ENCODE results near the gene MAGEA10.
"Not testable (repeated sequence)": the region's sequence is repeated elsewhere in the genome, so short reads cannot be mapped to it uniquely, and the experiment has no call there.

Gene MAGEA10

DNA sequence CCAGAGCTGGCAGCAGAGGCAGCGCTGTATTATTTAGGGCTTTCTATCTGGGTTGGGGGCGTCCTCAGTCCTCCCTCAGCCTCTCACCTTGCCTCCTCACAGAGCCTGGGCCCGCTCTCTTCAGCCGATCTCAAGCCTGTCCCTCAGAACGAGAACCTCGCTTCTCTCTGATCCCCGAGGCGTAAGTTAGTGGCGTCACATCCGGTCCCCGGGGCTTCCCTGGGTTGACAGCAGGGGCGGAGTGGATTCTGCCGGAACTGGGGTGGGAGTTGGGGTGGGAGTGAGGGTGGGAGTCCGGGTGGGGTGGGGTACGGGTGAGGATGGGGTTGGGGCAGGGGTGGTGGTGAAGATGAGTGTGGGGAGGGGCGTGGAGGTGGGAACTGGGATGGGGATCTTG is at the start of gene MAGEA10:
Gene MAGEA10 (minus strand): TSS at position 190 of the 397 bp plus-strand sequence. CDS start 2,957 bp downstream, outside the sequence.
- no peak for DNase-seq

DNA sequence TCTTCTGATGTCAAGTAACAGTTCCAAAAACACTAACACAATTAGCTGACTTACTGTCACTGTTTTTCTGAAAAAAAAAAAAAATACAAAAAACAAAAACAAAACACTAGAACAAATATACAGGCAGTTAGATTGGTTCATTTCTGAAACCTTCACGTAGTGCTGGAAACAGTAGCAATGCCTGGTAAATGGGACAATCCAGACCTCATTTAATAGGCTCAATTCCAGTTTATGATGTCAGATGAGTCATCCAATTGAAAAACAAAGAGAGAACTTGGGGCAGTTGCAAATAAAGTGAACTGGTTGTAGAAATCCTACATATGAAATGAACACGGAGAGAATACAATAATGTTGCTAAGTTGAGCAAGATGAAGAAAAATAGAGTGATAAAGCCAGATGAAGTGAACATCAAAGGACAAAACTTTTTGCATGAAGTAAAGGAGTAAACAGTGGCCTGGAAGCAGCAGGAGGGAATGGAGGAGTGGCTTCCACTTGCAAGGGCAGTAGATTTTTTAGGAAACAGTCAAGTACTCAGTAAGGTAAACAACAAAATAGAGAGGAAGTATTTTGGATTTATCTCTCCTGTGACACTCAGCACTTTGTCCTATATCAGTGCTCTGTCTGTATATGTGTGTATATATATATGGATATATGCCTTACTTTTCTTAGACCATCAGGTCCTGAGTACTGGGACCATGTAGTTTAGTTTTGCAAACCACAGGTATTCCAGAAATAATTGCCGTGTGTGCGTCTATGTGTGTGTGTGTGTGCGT is 39.3 kb upstream of the MAGEA10 start:
- no peak for DNase-seq

DNA sequence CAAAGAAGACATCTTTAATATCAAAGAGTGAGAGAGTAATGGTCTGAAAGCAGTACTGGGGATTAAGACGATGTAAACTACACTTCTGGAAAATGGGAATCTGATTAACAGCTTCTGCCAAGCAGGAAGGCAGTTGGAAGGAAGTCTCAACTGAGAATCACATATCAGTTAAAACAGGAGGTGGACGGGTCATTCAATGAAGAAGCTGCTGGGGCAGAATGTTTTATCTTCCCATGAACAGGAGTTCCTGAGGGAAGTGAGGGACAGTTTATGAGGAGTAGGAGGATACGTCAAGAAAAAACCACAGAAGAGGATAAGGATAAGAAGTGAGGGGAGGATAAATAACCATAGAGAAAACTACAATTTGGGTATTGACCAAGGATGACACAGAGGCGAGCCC is 38.7 kb upstream of the MAGEA10 start:
- no peak for DNase-seq

DNA sequence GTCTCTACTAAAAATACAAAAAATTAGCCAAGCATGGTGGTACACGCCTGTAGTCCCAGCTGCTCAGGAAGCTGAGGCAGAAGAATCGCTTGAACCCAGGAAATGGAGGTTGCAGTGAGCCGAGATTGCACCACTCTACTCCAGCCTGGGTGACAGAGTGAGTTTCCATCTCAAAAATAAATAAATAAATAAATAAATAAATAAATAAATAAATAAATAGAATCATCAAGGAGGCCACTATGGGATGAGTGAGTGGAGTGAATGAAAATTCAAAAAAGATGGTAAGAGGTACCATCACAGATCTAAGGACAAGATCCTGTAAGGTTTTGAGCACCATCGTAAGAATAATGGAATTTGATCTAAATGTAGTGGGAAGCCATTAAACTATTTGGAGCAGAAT is 37.5 kb upstream of the MAGEA10 start:
- DNase-seq, result not testable (repeated sequence)

DNA sequence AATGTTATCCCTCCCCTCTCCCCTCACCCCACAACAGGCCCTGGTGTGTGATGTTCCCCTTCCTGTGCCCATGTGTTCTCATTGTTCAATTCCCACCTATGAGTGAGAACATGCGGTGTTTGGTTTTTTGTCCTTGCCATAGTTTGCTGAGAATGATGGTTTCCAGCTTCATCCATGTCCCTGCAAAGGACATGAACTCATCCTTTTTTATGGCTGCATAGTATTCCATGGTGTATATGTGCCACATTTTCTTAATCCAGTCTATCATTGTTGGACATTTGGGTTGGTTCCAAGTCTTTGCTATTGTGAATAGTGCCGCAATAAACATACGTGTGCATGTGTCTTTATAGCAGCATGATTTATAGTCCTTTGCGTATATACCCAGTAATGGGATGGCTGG is 35.5 kb upstream of the MAGEA10 start:
- not testable (repeated sequence) for DNase-seq

DNA sequence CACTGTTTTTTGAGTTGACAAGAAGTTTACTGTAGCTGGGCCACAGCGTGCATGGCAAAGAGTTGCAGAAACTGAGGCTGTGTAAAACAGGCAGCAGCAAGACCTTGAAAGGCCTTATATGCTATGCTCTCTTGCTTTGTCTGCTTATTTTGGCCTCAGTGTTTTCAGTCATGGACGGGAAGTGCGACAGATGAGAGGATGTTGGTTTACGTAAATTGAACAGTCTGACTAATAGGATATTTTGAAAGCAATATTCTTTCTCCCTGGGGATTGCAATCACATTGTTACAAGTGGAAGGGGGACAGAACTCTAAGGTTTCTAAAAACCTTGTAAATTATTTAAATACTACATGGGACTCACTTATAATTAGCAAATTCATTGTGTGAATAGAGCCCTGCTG is 32.2 kb upstream of the MAGEA10 start:
- DNase-seq, result no peak

DNA sequence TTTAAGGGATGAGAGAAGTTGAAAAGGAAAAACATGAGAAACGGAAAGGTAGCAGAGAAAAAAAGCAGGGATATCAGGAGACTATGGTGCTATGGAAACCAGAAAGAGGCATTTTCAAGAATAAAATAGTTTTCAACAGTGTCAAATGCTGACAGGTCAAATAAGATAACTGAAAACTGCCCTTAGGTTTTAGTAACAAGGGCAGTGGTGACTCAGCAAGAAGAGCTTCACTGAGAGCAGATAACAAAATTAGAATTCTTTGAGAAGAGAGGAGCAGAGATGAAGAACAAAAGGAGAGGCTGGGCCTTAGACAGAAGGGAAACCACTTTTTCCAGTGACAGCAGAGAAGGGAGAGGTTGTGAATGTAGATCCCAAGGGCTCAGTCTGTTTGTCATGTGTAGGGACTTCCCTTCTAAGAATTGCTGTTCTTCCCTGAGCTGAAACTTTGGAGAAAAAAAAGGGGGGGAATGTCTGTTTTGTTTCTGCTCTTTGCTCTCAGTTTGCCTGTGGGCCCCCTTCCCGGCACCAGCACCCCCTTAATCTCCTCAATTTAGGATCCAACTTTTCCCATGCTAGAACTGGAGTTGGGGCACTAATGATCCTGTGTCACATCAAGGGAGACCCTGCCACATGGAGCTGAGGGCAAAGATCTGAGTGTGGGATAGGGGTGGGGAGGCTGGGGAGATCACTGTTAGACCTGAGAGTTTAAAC is 26.8 kb upstream of the MAGEA10 start:
- no peak for DNase-seq

DNA sequence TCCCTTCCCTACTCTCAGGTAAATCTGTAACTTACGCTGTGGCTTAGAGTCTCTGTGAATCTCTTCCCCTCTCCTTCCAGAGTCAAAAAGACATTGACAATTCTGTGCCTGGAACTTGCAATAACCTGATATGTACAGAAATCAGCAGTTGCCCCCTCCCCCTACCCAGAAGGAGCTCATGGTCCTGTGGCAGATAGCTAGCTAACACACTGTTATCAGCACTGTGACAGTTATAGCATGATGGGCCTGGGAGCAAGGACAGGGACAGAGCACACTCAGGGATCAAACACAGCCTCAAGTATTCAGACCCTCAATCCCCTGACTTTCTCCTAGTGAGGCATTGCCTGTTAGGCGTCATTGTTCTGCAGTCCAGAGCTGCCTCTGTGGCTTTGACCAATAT is 18.7 kb upstream of the MAGEA10 start:
- no peak for DNase-seq

DNA sequence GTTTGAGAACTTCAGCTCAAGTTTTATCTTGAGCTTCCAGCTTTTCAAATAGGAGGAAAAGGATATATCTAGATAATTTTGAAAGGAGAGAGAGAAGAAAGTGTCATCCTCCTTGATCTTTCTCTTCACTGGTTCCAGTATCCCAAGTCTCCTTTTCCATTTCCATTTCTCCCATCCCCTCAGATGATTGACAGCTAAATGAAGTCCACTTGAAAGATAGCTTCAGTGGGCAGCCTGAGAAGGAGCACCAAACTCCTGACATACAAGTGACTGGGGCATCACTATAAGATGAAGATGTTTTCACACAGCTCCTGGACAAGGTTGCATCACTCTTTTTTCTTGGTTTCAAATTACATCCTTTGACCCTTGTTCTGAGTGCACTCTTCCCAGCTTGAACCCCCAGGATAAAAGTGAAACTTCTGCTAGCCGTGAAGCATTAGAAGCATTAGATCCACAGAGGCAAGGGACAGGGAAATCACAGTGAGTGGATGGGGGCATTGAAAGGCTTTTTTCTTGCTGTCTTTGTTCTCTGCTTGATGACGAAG is 17.5 kb upstream of the MAGEA10 start:
- no peak for DNase-seq

DNA sequence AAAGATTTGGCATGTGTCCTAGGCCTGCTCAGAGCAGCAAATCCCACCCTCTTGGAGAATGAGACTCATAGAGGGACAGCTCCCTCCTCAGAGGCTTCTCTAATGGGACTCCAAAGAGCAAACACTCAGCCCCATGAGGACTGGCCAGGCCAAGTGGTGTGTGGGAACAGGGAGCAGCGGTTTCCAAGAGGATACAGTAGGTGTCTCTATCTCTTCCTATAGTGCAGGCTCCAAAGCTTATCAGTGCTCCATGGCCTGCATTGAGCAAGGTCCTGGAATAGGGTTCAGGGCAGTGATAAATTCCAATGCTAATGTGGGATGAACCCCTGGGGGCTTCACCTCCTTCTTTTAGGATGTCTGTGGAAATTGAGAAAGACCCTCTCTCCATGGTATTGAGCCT is 15.7 kb upstream of the MAGEA10 start:
- no peak for DNase-seq

DNA sequence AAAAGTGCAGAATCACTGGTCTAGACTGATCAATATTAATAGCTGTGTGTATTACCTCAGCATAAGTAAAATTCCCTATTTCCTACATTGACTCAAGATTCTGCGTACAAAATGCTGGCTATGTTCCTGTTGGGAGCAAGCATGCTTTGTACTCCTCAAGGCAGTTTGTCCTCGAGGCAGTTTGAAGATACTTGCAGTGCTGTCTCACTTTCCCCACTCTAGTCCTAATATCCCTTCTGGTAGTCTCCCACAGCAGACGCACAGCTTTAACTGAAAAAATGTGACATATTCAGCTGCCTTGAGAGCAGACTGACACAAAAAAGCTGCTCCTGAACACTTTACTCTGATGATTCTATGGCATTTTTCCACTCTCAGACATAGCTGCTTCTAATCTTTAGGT is 12.9 kb upstream of the MAGEA10 start:
- DNase-seq, result no peak

DNA sequence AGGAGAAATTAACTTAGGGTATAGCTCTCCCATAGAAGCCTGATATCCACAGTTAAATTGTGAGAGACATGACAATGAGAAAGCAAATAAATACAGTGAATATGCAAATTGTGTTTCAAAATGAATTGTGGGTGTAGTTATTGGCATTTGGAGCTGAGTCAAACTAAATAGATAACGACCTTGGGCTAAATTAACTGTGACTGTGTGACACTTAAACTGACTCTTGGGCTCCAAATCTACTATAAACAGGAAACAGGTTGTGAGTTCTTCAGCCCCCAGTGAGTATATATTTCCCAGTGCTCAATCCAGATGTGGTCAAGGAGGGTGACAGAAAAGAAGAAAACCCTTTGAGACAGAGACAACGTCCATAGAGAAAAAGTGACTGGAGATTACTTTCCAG is 11.3 kb upstream of the MAGEA10 start:
- no peak for DNase-seq

DNA sequence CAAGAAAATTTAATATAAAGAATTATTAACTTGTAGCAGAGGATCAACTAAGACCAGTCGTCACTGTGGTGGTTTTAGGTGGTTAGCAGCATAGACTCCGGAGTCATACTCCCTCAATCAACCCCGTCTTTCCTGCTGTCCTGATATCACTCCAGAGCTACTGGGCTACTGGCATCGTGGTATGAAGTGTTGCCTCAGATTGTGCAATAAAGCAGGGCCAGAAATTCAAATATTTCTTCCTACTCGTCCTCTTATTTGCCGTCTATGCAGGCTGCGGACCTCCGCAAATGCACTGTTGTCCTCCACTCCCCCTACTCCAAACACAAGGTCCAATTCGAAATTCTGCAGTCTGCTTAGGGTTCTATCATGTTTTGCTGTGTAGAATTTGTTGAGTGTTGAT is 1.2 kb upstream of the MAGEA10 start:
- DNase-seq, result no peak

DNA sequence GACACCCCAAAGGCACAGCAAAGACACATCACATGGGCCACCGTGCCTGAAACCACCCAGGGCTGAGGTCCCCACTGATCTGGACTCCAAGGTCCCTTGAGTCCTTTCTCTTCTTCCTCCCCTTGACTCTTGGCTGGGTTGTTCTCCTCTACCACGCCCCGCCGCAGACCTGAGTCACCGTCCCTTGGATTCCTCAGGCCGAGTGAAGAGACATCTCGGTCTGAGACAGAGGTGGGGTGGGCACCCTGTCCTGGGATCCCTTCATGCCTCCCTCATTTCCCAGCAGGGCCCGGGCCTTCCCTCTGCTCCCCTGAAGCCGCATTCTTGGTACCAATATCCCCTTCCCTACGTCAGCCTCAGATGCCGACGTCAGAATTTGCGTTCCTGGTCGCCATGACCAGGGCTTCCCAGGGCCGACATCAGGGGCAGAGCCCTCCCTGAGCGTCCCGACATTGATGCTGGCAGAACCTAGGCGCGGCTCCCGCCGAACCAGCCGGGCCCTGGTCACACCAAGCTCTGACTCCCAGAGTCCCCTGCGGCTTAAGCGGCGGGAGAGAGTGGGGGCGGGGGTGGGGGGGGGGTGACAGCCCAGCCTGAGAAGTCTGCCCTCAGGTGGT is 498 bp downstream of the MAGEA10 start:
- DNase-seq, result no peak

DNA sequence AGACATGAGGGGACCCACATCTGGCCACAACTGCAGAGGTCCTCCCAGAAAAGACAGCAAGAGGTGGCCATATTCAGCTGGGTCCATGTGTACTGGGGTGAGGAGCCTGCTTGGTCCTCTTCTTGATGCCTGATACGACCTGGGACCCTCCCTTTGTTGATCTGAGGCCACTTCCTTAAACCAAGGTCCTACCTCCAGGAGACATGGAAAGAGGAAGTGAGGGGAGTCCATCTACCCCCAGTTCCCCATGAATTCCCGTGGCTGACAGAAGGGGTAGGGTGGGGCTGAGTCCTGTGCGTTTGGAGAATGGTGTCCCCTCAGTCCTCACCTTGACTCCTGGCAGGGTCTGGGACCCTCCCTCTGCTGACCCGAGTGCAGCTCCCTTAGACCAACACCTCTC is 2.1 kb downstream of the MAGEA10 start:
- no peak for DNase-seq

DNA sequence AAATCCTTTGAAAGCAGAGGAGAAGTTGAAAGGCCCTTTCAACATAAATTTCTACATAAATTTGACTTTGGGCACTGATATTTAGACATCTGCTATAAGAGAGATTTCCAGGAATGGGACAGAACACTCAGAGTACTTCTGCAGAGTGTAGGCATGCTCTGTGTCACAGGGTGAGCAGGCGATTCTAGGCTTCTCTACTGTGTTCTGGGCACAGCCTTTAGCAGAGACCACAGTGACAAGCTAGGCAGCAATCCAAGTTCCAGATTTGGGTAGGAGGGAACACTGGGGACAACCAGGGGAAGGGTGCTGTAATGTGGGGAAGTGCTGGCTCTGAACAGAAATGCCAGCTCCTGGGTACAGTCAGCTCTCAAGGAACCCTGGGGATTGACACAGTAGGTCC is 6.9 kb downstream of the MAGEA10 start:
- no peak for DNase-seq

DNA sequence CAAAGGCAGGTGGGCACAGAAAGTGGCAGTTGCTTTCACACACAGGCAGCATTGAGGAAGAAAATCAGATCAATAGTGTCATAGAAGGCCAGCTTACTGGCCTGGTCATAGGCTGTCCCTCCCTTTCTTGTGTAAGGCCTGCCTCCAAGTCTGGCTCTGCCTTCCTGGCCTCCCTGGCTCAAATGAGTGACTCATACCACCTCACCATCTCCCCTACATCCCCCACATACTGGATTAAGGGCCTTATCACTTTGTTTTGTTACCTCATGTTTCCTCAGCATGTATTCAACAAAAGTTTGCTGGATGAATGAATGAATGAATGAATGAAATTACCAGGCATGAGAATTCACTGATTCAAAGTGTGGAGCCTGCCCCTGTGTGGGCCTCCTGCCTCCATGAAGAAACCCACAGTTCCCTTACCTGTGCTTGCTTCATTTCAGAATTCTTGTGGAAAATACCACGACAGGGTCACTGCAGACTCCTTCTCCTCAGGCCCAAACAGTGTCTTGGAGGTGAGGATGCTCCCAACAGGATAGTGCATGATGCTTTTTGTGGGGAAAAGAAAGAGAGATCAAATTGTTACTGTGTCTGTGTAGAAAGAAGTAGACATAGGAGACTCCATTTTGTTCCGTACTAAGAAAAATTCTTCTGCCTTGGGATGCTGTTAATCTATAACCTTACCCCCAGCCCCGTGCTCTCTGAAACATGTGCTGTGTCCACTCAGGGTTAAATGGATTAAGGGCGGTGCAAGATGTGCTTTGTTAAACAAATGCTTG is 9.1 kb downstream of the MAGEA10 start:
- not testable (repeated sequence) for DNase-seq

DNA sequence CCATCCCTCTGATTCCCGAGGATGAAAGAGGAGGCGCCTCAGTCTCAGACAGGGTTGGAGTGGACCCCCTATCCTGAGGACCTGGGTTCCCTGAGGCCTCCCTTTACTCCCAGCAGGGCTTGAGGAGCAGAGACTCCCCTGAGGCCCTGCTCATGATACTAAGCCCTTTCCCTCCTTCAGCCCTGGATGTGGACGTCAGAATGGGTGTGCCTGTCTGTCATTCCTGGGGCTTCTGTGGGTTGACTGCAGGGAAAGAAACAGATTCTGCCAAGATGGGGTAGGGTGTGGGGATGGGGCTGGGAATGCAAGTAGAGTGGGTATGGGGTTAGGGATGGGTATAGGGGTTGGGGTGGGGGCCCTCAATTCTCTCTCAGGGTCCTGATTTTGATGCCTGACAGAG is 21.1 kb downstream of the MAGEA10 start:
- DNase-seq, result no peak

DNA sequence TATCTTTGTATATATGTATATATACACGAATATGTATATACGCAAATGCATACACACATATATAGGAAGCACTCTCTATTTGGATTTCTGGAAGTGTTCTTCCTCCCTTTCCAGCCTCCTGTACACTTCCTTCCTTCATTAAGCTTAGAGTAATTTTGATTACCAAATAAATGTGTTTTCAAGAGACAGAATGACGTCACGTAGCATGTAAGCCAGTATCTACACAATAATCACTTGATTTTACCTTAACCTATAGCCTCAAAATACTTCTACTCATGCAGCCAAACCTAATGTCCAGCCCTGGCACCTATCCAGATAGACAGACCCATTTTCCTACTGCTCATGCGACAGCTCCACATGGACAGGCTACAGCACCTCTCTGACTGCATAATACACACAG is 29.9 kb downstream of the MAGEA10 start:
- DNase-seq, result no peak

DNA sequence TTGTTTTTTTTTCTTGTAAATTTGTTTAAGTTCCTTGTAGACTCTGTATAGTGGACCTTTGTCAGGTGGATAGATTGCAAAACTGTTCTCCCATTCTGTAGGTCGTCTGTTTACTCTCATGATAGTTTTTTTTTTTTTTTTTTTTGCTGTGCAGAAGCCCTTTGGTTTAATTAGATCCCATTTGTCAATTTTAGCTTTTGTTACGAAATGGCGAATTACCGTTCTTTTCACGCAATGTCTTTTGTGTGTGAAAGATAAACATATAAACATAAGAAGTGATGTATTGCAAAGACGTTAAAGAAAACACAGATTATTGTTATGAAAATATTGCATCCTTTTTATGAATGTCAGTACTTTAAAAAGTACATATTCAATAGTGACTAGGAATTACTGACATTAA is 34.5 kb downstream of the MAGEA10 start:
- no peak for DNase-seq

DNA sequence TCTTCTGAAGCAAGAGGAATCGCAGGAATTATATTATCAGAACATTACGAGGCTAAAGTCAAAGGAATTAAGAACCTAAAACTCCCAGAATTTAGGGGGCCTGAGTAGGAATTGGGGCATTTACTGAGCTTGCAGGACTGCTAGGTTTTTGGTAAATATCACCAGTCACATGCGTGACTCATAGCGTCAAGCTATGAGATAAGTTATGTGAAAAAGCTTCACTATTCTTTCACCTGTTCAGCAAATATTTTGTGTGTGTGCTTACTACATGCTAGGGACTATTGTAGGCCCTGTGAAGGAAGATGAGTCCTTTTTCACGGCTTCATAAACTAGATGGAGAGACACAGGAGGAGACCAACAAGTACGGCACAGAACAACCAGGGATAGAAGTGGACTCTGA is 52.2 kb downstream of the MAGEA10 start:
- DNase-seq, result no peak

All from activated T-cell treated with anti-CD3 and anti-CD28 coated beads for 4 hours (primary cell).